Eye (tissue), 1 donor: Measurements from ENCODE around the gene MERTK.
"Not testable (repeated sequence)": the region's sequence is repeated elsewhere in the genome, so short reads cannot be mapped to it uniquely, and the experiment has no call there.

ENCODE experiments used
- DNase-seq: peaks from one replicate; pipeline ENCODE4 v3.0.0-alpha.2; 2015

The MERTK gene

GRCh38 chr2:111946294-111947114 lies 48.1 kb downstream of the MERTK start:
- DNase-seq: peak; percentile 66

- no peak for DNase-seq
These were observed 48.8 kb downstream of the MERTK start for GRCh38 chr2:111947219-111947618.

GRCh38 chr2:111948832-111949231 lies 50.4 kb downstream of the MERTK start:
- DNase-seq: no peak

GRCh38 chr2:111950236-111950635 lies 51.8 kb downstream of the MERTK start:
- no peak for DNase-seq

- no peak for DNase-seq
These were observed 53.1 kb downstream of the MERTK start for GRCh38 chr2:111951486-111951885.

GRCh38 chr2:111952871-111953452 lies 54.6 kb downstream of the MERTK start:
- no peak for DNase-seq

- DNase-seq: no peak
These were observed 56.4 kb downstream of the MERTK start for GRCh38 chr2:111954602-111955332.

- no peak for DNase-seq
These were observed 59.5 kb downstream of the MERTK start for GRCh38 chr2:111957872-111958354.

GRCh38 chr2:111958901-111959300 lies 60.5 kb downstream of the MERTK start:
- DNase-seq: no peak

- DNase-seq: no peak
These were observed 63.3 kb downstream of the MERTK start for GRCh38 chr2:111961663-111962062.

- not testable (repeated sequence) for DNase-seq
These were observed 64.7 kb downstream of the MERTK start for GRCh38 chr2:111963086-111963485.

- DNase-seq: not testable (repeated sequence)
These were observed 65.1 kb downstream of the MERTK start for GRCh38 chr2:111963508-111963907.

GRCh38 chr2:111965062-111965461 lies 66.7 kb downstream of the MERTK start:
- no peak for DNase-seq

GRCh38 chr2:111966241-111966640 lies 67.8 kb downstream of the MERTK start:
- no peak for DNase-seq

GRCh38 chr2:111967018-111967417 lies 68.6 kb downstream of the MERTK start:
- no peak for DNase-seq

- DNase-seq: no peak
These were observed 72.0 kb downstream of the MERTK start for GRCh38 chr2:111970453-111970852.

- DNase-seq: no peak
These were observed 74.7 kb downstream of the MERTK start for GRCh38 chr2:111972955-111973565.

- no peak for DNase-seq
These were observed 75.3 kb downstream of the MERTK start for GRCh38 chr2:111973701-111974100.

GRCh38 chr2:111975053-111975552 lies 76.7 kb downstream of the MERTK start:
- DNase-seq: peak; percentile 30

GRCh38 chr2:111975819-111976218 lies 77.4 kb downstream of the MERTK start:
- DNase-seq: no peak

- DNase-seq: no peak
These were observed 78.8 kb downstream of the MERTK start for GRCh38 chr2:111977240-111977639.

- no peak for DNase-seq
These were observed 80.2 kb downstream of the MERTK start for GRCh38 chr2:111978452-111979170.
